GM21529 (cell line): ENCODE results near the gene INPP4B.

Source experiments
- ATAC-seq: cut with Tn5 transposase; IDR thresholded peaks from one replicate; pipeline ENCODE4 v1.9.1; 2021; ENCODE audit not compliant: unreplicated experiment

Gene INPP4B

DNA sequence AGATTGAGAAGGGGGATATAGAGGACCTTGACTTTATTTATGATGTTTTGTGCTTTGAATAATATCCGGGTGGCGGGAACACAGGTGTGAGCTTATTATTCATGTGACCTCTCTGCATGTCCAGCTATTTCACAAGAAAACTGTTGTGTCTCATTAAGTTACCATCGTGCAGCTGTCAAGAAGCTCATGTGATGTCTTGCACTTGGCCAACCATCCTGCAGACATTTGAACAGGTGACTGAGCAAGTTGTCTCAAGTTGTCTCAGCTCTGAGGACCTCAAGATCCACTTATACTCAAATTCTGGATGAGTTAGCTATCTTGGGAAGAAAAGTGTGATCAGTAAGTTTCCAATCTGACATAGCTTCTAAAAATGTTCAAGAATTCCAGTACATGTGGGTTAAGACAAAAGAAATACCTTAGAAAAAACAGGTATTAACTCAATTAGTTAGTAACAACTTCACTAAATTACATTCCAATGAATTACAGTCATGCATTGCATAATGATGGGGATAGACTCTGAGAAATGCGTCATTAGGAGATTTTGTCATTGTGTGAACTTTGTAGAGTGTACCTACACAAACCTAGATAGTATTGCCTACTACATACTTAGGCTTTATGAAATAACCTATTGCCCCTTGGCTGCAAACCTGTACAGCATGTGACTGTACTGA, 462.2 kb downstream of the INPP4B start:
- no peak for ATAC-seq

DNA sequence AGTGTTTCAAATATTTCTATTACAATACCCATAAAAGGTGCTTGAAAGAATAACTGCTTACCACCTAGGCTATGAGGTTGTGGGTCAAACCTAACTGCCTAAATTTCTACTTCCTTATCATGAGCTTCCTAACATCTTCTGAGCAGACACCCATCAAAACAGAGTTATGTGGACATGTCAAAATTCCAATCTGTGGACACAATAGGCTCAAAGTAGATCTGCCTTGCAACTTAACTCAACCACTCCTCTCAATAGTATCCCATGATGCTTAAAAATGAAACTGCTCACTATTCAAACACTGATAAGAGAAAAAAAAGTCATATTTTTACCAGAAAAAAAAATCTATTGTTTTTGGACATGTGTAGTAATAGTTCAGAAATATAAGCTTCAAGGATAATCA, 462.7 kb downstream of the INPP4B start:
- no peak for ATAC-seq

DNA sequence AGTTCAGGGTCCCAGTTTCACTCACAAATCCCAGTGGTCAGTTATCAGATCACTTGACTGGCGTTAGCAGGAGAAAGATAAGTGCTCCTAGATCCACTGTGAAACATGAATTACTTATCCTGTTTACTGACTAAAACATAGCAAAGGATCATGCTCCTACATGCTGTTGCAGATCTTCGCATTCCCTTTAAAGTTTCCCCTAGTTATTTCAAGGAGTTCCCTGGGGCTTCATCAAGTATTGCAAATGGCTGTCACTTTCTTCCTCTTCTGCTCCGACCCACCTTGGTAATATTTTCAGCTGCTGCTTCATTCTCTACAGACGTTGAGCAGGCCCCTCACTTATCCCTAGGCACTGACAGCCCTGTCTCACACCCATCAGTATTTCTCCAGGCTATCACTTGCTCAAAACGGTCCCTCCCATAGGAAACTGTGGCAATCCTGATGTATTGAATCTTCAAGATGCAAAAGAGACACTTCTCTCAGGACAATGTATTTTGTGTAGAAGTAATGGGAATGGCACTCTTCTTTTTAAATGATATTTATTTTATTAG, 466.0 kb downstream of the INPP4B start:
- no peak for ATAC-seq

DNA sequence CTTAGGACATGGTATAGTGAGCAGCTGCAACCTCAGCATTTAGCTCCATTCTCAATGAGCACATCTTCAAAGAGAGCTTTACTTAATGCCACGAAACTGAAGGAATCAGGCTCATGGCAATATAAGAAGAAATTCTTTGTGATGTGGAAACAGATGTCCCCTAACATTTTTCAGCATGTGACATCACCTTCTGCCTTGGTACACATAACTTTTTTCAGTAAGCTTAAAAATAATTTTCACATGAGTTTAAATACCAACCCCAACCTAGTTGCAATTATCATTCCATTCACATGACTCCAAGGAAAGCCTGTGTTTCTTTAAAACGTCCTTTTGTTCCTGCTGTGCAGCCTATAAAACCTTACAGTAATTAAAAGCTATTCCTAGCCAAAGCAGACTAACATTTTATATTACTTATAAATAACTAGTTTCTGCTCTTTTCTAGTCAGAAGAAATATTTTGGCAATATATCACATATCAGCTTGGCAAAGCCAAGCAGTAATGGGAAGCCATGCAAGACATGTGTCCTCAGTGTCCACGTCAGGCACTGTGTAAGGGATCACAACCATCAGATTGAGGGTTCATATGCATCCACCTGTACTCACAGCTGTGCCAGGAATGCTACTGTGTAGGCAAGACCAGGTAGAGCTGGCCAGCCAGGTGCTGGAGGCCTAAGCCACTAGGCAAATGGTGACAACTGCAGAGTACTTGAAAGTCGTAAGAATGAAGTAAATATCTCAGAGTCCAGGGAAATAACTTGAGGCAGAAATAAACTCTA, 466.6 kb downstream of the INPP4B start:
- no peak for ATAC-seq

DNA sequence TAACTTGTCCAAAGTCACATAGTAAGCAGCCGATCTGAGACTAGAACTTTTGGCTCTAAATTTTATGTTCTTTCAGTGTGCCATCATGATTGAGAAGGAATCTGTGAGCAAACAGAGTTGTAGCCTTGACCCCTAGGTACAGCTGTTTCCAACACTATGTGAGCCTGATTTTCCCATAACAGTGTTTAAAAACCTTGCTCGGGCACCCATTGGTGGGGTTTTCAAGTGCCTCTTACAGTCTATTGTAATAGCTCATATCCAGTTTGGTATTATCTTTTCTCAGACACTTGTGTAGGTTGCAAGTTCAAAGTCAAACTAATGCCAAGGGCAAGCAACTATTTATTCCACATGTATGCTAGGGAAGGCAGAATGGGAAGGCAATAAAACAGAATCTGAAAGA, 467.9 kb downstream of the INPP4B start:
- ATAC-seq, result no peak

DNA sequence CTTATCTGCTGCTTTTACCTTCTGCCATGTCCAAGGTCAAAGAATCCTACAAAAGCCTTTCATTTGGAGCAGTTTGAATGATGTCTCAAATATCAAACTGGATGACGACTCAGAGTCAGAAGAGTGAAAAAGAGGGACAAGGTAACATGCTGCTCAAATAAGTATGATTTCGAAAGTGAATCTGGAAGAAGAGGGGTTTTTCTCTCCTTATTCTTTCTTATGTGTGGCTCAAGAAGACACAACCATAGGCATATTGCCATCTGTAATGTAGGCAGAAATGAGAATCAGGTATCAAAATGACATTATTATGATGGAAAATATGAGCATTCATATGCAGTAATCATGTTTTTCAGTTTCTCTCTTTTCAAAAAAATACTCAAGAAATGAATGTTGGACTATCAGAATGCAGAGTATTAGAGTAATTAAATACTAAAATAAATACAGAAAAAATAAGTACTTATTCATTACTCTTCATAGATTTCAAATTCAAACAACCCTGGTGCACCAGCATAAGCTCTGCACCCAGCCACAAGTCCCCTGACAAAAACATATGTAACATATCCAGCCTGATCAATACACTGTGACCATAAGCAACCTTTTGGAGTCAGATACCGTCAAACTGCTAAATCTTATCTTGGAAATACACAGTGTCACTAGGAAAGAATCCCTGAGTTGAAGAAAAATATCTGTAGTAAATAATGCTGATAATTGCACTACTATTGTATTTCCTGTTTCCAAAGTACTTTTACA, 468.6 kb downstream of the INPP4B start:
- ATAC-seq, result no peak

DNA sequence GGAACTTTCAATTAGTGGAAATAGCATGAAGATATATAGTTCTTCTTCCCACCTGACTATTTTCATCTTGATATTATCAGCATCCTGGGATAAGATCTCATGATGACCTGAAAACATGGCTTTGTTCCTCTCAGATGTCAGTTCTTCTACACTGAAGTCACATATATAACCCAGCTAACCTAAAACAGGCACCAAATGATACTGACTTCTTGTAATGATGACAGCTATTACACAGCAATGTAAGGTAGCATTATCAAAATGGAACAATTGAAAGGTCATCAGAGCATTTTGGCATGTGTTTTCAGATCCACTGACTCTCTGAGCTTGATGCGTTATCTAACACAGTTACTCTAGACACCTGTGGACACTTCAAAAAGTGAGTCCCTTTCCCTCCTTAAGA, 469.9 kb downstream of the INPP4B start:
- no peak for ATAC-seq

DNA sequence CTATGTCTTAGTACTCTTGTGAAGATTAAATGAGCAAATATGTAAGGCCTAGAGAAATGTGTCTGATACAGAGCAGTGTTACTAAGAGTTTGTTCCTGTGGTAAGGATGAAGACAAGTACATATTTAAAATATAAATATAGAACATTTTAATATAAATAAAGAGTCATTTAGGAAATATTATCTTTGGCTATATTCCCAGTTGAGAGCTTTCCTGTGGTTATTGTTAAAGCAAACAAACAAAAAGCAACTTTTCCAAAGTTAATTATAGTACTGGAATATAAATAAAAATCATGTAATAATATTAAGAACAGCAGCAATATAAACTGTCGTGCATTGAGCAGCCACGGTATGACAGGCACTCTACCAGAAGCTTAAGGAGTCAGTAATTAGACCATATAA, 472.5 kb downstream of the INPP4B start:
- ATAC-seq, result no peak

DNA sequence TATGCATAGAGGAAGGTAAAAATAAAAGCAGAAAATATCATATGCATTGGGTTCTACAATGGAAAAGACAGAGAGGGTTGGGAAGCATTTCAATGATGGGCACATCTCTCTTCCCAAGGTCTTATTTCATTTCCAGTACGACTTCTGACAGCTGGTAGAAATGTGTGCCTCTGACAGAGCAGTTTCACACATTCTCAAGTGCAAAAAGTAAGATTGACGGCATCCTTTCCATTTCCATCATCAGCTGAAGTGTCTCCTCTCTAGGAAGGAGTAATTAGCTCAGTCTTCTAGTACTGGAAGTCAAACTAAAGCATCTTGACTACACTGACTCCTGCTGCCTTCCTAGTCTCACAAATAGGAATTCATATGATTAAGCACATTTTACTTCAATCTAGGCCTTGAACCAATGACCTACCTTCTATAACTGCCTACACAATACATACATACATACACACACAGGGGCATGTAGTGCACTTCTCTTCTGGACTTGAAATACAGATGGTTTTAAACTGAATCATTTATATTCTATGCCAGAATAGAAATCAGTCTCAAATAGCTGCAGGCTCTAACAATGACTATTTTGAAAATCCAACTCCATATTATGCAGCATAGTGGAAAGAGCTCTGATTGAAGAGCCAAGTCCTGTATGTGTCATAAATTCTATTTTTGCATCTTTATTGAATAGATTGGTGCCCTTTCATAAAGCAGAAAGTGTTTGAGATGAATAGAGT, 473.4 kb downstream of the INPP4B start:
- no peak for ATAC-seq

DNA sequence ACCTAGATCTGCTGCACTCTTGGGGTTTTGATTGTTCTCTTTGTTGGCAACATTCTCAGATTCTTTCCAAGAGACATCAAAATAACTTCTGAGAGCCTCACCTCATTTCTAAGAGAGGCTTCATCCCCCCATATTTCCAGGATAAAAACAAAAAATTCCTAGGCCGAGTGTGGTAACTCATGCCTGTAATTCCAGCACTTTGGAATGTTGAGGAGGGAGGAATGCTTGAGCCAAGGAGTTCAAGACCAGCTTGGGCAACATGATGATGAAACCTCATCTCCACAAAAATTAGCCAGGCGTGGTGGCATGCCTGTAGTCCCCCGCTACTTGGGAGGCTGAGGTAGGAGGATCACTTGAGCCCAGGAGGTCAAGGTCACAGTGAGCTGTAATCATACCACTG, 477.0 kb downstream of the INPP4B start:
- no peak for ATAC-seq

DNA sequence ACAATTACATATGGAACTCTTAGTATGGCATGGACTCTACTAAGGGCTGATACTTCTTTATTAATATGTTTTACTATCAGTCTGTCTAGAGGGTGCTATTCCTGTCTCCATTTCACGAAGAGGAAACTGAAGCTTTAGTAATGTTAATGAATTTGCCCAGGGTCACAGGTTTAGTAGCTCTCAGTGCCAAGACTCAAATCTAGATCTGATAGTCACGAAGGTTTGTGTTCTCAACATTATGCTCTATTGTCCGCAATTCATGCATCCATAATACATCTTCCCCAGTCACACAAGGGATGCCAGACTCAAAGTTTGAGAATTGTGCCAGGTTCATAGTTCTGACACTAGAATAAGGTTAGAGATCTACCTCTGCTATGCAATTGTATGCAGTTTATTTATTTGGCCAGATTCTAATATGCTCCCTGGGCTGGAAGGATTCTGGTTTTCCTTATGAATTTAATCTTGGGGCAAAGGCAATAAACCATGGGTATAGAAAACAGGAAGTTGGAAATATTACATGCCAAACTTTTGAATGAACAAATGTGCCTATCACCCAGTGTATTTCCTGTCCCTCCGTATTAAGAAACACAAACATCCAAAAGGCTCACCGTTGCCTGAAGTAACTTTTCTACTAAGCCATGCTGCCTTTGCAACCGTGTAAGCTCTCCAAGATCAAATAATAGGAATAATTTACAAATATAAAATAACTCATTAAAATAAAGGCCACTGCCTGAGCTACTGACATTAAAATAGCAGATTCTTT, 478.5 kb downstream of the INPP4B start:
- ATAC-seq, result no peak

DNA sequence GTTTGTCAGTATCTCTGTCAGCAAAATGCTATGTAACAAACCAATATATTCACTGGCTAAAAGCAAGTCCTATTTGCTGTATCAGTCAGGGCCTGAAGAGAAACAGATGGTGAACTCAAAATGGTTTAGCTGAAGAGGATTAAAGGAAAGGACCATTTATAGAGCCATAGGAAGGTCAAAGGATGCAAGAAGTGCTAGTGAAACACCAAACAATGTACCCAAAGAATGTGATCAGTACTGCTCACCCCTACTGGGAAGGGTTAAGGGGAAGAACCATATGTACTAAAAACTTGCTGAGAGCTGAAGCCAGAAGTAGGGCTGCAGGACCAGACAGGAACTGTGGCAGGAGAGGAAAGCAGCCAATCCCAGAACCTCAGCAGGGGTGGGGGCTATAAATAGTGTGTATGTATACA, 479.3 kb downstream of the INPP4B start:
- no peak for ATAC-seq

DNA sequence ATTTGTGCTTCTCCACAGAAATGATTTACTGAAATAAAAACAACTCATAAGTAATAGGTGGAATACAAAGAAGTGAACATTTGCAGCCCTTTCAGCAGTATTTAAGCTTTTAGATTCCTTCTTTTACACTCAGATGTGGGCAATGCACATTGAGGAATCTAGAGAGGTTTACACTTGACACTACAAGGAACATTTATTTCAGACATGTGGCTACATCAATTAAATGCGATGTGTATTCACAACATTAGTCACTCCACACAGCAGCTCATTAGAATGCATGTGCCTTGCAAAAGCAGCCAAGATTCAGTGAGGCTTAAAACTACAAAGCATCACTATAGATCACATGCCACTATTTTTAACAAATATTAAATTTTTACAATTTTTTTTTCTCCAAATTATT, 480.7 kb downstream of the INPP4B start:
- no peak for ATAC-seq

DNA sequence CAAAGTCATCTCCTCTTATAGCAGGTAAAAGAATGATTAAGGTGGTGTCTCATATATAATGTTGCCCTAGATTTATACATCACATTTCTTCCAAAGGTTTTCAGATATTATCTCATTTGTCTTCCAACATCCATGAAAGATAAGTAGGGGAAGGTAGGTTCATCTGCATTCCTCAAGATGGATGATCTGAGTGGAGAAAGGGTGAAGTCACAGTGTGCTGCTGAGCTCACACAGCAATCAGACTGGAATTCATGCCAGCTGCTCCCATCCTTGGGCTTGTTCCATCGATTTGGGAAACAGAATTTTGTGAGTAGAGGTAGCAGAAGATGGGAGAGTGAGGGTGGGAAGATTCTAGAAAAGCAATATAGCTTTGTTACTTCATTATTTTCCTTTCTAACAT, 482.4 kb downstream of the INPP4B start:
- no peak for ATAC-seq

DNA sequence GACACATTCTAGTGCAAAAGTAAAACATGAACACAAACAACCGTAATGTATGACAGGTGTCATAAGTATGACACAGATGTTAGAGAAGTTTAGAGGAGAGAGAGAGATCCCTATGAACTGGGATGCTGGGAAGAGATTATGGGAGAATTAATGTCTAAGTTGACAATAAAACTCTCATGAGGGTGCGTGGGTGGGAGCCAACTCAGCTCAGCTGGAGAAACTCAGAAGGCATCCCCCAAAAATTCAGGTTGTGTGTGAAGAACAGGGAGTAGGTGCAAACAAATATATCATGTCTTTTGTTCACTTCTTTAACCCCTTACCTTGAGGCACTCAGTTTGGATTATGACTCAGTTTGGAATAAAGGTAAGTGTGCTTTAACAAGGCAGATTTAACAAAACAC, 484.1 kb downstream of the INPP4B start:
- no peak for ATAC-seq

DNA sequence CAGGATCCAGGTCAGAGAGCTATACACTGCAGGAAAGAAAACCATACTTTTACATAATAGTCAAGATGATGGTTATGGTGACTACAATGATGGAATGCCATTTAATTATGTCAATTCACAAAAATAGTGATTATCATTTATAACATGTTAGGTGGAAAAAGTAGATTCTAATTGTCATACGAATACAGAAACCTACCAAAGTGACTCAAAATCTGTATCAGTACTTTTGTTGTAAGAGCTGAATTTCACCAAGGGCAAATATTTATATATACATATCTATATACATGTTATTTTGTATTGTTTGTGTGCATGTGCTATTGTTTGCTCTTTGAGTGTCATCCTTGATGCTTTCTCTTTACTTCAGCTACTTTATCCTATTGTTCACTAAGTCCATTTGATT, 485.4 kb downstream of the INPP4B start:
- ATAC-seq, result no peak

DNA sequence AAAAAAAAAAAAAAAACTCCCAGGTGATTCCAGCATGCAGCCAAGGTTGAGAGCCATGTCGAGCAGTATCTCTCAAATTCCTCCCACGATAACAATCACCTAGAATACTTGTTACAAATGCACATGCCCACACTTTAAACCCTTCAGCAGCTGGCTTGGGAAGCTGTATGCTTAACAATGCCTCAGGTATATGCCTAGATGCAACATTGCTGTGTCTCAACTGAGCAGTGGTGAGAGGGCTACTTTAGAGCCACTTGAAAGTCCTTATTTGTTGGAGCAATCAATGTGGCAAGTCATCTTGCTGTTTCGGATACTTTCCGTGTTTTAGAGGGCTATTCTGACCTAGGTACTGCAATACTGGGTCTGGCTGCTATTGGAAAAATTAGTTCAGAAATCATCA, 487.4 kb downstream of the INPP4B start:
- ATAC-seq, result no peak

DNA sequence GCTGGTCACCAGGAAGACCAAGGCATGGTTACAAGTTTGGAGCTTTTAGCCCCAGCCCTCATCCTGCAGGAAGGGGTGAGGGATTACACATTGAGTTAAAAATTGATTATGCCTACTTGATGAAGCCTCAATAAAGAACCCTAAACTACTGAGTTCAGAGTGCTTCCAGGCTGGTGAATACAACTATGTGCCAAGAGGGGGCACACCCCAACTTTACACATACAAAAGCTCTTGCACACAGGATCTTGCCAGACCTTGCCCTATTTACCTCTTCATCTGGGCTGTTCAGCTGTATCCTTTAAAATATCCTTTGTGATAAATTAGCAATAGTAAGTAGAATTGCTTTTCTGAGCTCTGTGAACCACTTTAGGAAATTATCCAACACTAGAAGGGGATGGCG, 489.3 kb downstream of the INPP4B start:
- no peak for ATAC-seq

DNA sequence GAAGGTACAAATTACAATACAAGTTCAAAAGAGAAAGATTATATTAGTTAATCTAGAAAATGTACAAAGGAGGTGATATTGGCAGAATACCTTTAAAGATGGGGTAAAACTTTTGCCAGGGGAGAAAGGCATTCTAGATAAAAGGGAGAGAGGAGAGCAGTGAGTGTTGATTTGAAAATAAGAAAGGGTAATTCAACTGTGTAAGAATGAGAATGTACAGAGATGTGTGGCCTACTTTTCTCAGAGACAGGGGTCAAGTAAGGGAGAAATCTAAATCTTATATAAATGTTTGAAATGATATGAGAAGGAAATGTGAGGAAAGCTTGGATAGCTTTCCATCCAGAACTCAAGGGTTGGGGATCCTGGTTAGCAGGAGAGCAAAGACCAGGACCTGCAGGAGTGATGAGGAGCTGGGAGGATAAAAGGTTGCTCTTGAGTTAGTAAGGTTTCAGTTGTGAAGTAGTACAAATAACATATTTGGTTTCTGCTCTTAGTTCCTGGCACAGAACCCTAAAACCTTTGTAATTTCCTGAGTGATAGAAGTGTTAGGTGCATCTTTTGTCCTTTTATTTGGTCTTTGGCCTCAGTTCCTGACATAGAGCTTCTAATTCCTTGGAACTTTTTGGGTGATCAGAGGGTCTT, 489.9 kb downstream of the INPP4B start:
- no peak for ATAC-seq

DNA sequence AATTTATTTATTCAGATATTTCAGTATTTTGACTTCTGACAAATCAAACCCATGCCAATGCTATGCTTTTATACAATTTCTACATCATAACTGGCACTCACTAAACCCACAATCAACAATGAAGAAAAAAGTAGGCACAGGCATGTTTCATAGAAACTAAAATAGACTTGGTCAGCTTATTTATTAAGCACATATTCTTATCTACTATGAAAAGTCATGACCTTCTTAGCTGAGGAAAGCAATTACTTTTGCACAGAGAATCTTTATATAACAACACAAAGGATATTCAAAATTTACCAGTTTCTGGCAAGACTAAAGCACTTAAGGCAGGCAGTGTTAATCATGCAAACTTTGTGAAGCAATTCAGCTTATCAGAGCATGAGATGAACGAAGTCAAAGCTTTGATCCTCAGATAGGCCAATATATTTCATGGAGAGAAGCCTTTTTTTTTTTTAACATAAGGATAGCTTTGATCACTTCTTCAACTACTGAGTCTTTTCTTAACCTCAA, 490.6 kb downstream of the INPP4B start:
- no peak for ATAC-seq
